CD14-positive monocyte (primary cell): ENCODE results near the gene ARSI. TPM values are rescaled to one million over a fixed set of nuclear protein-coding genes. Genes with fewer than 3 reads are reported as not detected.

Experiments
- DNase-seq, 3 donors: peaks; one replicate each; pipeline ENCODE4 v3.0.0-alpha.2; 2011 to 2022
- H2AFZ ChIP-seq: 2 replicates; pipeline ENCODE4 v1.6.0; 2012; ENCODE audit warnings: mild to moderate bottlenecking, low read depth, low read length, inconsistent platforms; ENCODE audit not compliant: insufficient read depth, poor library complexity, severe bottlenecking
- H3K27ac ChIP-seq, 2 donors: 1 replicate in 1 of 2; 2 replicates in 1 of 2; pipeline ENCODE4 v1.5.1; 2012 to 2013; ENCODE audit warnings: low read length in 2 of 2, control low read depth in 1 of 2, inconsistent platforms in 1 of 2, low read depth in 1 of 2, mild to moderate bottlenecking in 1 of 2
- H3K27me3 ChIP-seq, 2 donors: one replicate each; pipeline versions ENCODE4 v1.6.0 to v1.6.1; 2011 to 2013; ENCODE audit warnings: low read length in 2 of 2; ENCODE audit not compliant: control insufficient read depth in 2 of 2, insufficient read depth in 2 of 2
- H3K36me3 ChIP-seq, 2 donors: replicated peaks in 1 of 2; 1 replicate in 1 of 2; 2 replicates in 1 of 2; pipeline versions ENCODE4 v1.5.1 to v1.6.1; 2012 to 2013; ENCODE audit warnings: low read length in 2 of 2, control low read depth in 1 of 2, inconsistent platforms in 1 of 2, mild to moderate bottlenecking in 1 of 2; ENCODE audit not compliant: insufficient read depth in 2 of 2, control insufficient read depth in 1 of 2
- H3K4me1 ChIP-seq, 2 donors: 1 replicate in 1 of 2; 2 replicates in 1 of 2; pipeline versions ENCODE4 v1.5.1 to v1.6.1; 2012 to 2013; ENCODE audit warnings: low read length in 2 of 2, control low read depth in 1 of 2, inconsistent platforms in 1 of 2, mild to moderate bottlenecking in 1 of 2, moderate library complexity in 1 of 2; ENCODE audit not compliant: insufficient read depth in 2 of 2, control insufficient read depth in 1 of 2
- H3K4me2 ChIP-seq: replicated peaks from 2 replicates; pipeline ENCODE3; 2012; ENCODE audit warnings: low read length, moderate library complexity, mild to moderate bottlenecking; ENCODE audit not compliant: poor library complexity, severe bottlenecking; ENCODE audit errors: extremely low read depth
- H3K4me3 ChIP-seq, 3 experiments: fragments of 200-600 bp in 1 of 3; sonication (generic) in 1 of 3; replicated peaks in 1 of 3; 1 replicate in 2 of 3; 2 replicates in 1 of 3; pipeline ENCODE4 v1.5.1; 2011 to 2013; ENCODE audit warnings: low read length in 3 of 3, mild to moderate bottlenecking in 3 of 3, control low read depth in 2 of 3, low read depth in 2 of 3, inconsistent platforms in 1 of 3, moderate library complexity in 1 of 3
- H3K79me2 ChIP-seq: 2 replicates; pipeline ENCODE4 v1.6.0; 2012; ENCODE audit warnings: mild to moderate bottlenecking, control low read depth, inconsistent platforms, low read length, moderate library complexity; ENCODE audit not compliant: insufficient read depth
- H3K9ac ChIP-seq: 2 replicates; pipeline ENCODE4 v1.6.0; 2017; ENCODE audit warnings: low read length, mild to moderate bottlenecking; ENCODE audit not compliant: insufficient read depth, poor library complexity, severe bottlenecking
- H3K9me3 ChIP-seq, 2 donors: replicated peaks in 1 of 2; 1 replicate in 1 of 2; 2 replicates in 1 of 2; pipeline versions ENCODE4 v1.5.1 to v1.6.1; 2012 to 2013; ENCODE audit warnings: low read length in 2 of 2, control low read depth in 1 of 2; ENCODE audit not compliant: control insufficient read depth in 1 of 2, insufficient read depth in 1 of 2
- H4K20me1 ChIP-seq: 2 replicates; pipeline ENCODE4 v1.6.0; 2012; ENCODE audit warnings: mild to moderate bottlenecking, low read length, control low read depth, moderate library complexity; ENCODE audit not compliant: insufficient read depth
- H3K27ac Mint-ChIP-seq, 7 donors: one replicate each; pipeline ENCODE4 v1.8.0; 2020; ENCODE audit warnings: mild to moderate bottlenecking in 7 of 7, mixed read lengths in 7 of 7, moderate library complexity in 6 of 7, inconsistent platforms in 2 of 7
- H3K27me3 Mint-ChIP-seq, 3 donors: one replicate each; pipeline ENCODE4 v1.8.0; 2021 to 2022; ENCODE audit warnings: low read depth in 3 of 3, mild to moderate bottlenecking in 3 of 3, mixed read lengths in 3 of 3, moderate library complexity in 3 of 3, inconsistent platforms in 1 of 3
- H3K36me3 Mint-ChIP-seq, 2 donors: one replicate each; pipeline ENCODE4 v1.8.0; 2020; ENCODE audit warnings: mixed read lengths in 2 of 2, inconsistent platforms in 1 of 2, mild to moderate bottlenecking in 1 of 2
- H3K4me1 Mint-ChIP-seq: one replicate; pipeline ENCODE4 v1.8.0; 2020; ENCODE audit warnings: mild to moderate bottlenecking, mixed read lengths
- H3K4me3 Mint-ChIP-seq, 2 donors: one replicate each; pipeline ENCODE4 v1.8.0; 2020; ENCODE audit warnings: mild to moderate bottlenecking in 2 of 2, mixed read lengths in 2 of 2, moderate library complexity in 1 of 2
- H3K9me3 Mint-ChIP-seq, 7 donors: one replicate each; pipeline ENCODE4 v1.8.0; 2020 to 2022; ENCODE audit warnings: mixed read lengths in 7 of 7, mild to moderate bottlenecking in 6 of 7, moderate library complexity in 6 of 7, inconsistent platforms in 2 of 7
- CTCF ChIP-seq: fragments of 200-600 bp; IDR thresholded peaks from one replicate; pipeline ENCODE4 v1.8.0; 2022; ENCODE audit warnings: antibody characterized with exemption, mild to moderate bottlenecking
- WGBS: methylation state at CpG from one replicate; pipeline ENCODE4 v1.1.5; 2013; ENCODE audit warnings: missing lambda C conversion rate; ENCODE audit not compliant: insufficient coverage; 5-methylcytosine and 5-hydroxymethylcytosine counted together
- intact Hi-C, 2 donors: fragments of 100-400 bp; cut with micrococcal nuclease; formaldehyde crosslinking; loops; one replicate each; pipeline versions ENCODE4 v1.15.0 to v1.15.1; 2023
- polyA plus RNA-seq, 3 donors: library from polyadenylated mRNA; depleted of rRNA in 1 of 3; unstranded in 2 of 3; stranded (reverse) in 1 of 3; fragments of 300-500 nt in 2 of 3; fragments of >200 nt in 1 of 3; fragmentation: Illumina TruSeq in 2 of 3; gene quantifications; 1 replicate in 2 of 3; 2 replicates in 1 of 3; pipeline ENCODE4 v1.2.3, GENCODE V29; 2012 to 2021

The ARSI gene
- polyA plus RNA-seq, 3 donors, result not detected

GRCh38 chr5:150345716-150346115 lies 43.0 kb upstream of the ARSI start:
- intact Hi-C loops, result loop anchor here in 1 of 2 donors (10.0 kb wide), 1 partner anchor 211 kb away; no protein-coding TSS in a partner anchor
- Histone ChIP-seq H3K9ac (no peak overlapping the region), H3K4me3 (no peak overlapping the region), H3K9me3 (no peaks in the 10 kb centered on the region), H4K20me1 (no peaks in the 10 kb centered on the region), H3K36me3 (no peaks in the 10 kb centered on the region), H3K27ac (no peak overlapping the region), H3K4me1 (peaks cover 4 to 5% of the 10 kb centered on the region in 2 donors), H3K27me3 (no peaks in the 10 kb centered on the region), H3K4me2 (no peak overlapping the region), H3K79me2 (no peaks in the 10 kb centered on the region), H2AFZ (no peak overlapping the region)
- H3K4me3 Mint-ChIP-seq, result no peak overlapping the region
- H3K36me3 Mint-ChIP-seq, result no peaks in the 10 kb centered on the region
- no peak for DNase-seq
- no peaks in the 10 kb centered on the region for H3K9me3 Mint-ChIP-seq
- WGBS, result 100% methylated on average over 3 of the region's 5 CpGs
- H3K27ac Mint-ChIP-seq, result no peak overlapping the region
- TF ChIP-seq CTCF, result no peak
- H3K4me1 Mint-ChIP-seq, result peaks cover 10% of the 10 kb centered on the region
- H3K27me3 Mint-ChIP-seq, result peaks cover 1 to 3% (median 2%) of the 10 kb centered on the region in 3 donors

- intact Hi-C loops, result loop anchor here in 1 of 2 donors (10.0 kb wide), 1 partner anchor 209 kb away; no protein-coding TSS in a partner anchor
- peaks cover 6% of the 10 kb centered on the region for H3K4me1 Mint-ChIP-seq
- no peaks in the 10 kb centered on the region for H3K36me3 Mint-ChIP-seq
- WGBS, result 96% methylated on average over 5 of the region's 7 CpGs
- H2AFZ ChIP-seq, result no peak overlapping the region
- no peaks in the 10 kb centered on the region for H3K36me3 ChIP-seq
- H3K79me2 ChIP-seq, result no peaks in the 10 kb centered on the region
- no peaks in the 10 kb centered on the region for H3K4me1 ChIP-seq
- no peak overlapping the region for H3K4me3 Mint-ChIP-seq
- no peak for DNase-seq
- H3K9me3 ChIP-seq, result no peaks in the 10 kb centered on the region
- no peaks in the 10 kb centered on the region for H3K27me3 ChIP-seq
- TF ChIP-seq CTCF, result no peak
- H3K9ac ChIP-seq, result no peak overlapping the region
- H3K9me3 Mint-ChIP-seq, result no peaks in the 10 kb centered on the region
- no peak overlapping the region for H3K27ac ChIP-seq
- H3K27me3 Mint-ChIP-seq, result peaks cover 0 to 7% (median 2%) of the 10 kb centered on the region in 3 donors
- no peak overlapping the region for H3K4me3 ChIP-seq
- H3K27ac Mint-ChIP-seq, result no peak overlapping the region
- no peaks in the 10 kb centered on the region for H4K20me1 ChIP-seq
- no peak overlapping the region for H3K4me2 ChIP-seq
Observed at GRCh38 chr5:150343994-150344631, 41.4 kb upstream of the ARSI start.
